HepG2 (cell line): ENCODE data around the gene ZKSCAN3.

Experiments used
- CEBPZ ChIP-seq: IDR thresholded peaks from 2 replicates; pipeline ENCODE4 v1.6.1; 2012; ENCODE audit warnings: low read length, improper control_type of control experiment
- DNMT1 ChIP-seq: sonication (generic); formaldehyde crosslinking; IDR thresholded peaks from 2 replicates; pipeline ENCODE4 v1.5.1; 2020; ENCODE audit warnings: mild to moderate bottlenecking, missing genetic modification reagents
- GATAD1 ChIP-seq: IDR thresholded peaks from 2 replicates; pipeline ENCODE4 v1.6.1; 2016; ENCODE audit warnings: missing genetic modification reagents, missing compliant biosample characterization
- GPN1 ChIP-seq: sonication (generic); formaldehyde crosslinking; IDR thresholded peaks from 2 replicates; pipeline ENCODE4 v1.5.1; 2020; ENCODE audit warnings: missing genetic modification reagents, borderline replicate concordance
- KLF16 ChIP-seq, 2 experiments: sonication (generic) in 1 of 2; formaldehyde crosslinking in 1 of 2; IDR thresholded peaks; 2 replicates each; pipeline versions ENCODE4 v1.6.1 to v1.8.0; 2016 to 2023; ENCODE audit warnings: missing genetic modification reagents in 2 of 2, missing compliant biosample characterization in 1 of 2
- MTF1 ChIP-seq: sonication (generic); formaldehyde crosslinking; IDR thresholded peaks from 2 replicates; pipeline ENCODE4 v1.5.0; 2020; ENCODE audit warnings: missing genetic modification reagents
- POLR2AphosphoS5 ChIP-seq: IDR thresholded peaks from 2 replicates; pipeline ENCODE4 v1.6.1; 2012; ENCODE audit warnings: low read depth, low read length
- RAD21 ChIP-seq: fragments of 450-650 bp; formaldehyde crosslinking; IDR thresholded peaks from 2 replicates; pipeline ENCODE4 v1.5.0; 2020; ENCODE audit warnings: mild to moderate bottlenecking
- RBM22 ChIP-seq: fragments of 200-400 bp; formaldehyde crosslinking; optimal IDR thresholded peaks from 2 replicates; pipeline ENCODE3; 2017; ENCODE audit warnings: mild to moderate bottlenecking, low read length, moderate library complexity
- ZNF407 ChIP-seq: sonication (generic); formaldehyde crosslinking; IDR thresholded peaks from one replicate; pipeline ENCODE4 v1.5.1; 2020; ENCODE audit warnings: mild to moderate bottlenecking, missing genetic modification reagents; ENCODE audit errors: not compliant biosample characterization
- ZNF414 ChIP-seq: sonication (generic); formaldehyde crosslinking; IDR thresholded peaks from 2 replicates; pipeline ENCODE4 v1.5.0; 2020; ENCODE audit warnings: missing genetic modification reagents
- ZNF570 ChIP-seq: sonication (generic); formaldehyde crosslinking; IDR thresholded peaks from 2 replicates; pipeline ENCODE4 v1.4.0; 2020; ENCODE audit warnings: mild to moderate bottlenecking, missing genetic modification reagents, borderline replicate concordance

GRCh38 chr6:28408076-28408802 is 58.5 kb downstream of the ZKSCAN3 start:
- no peak for TF ChIP-seq ZNF414 (CRISPR knock-in tag)
- no peak for TF ChIP-seq GATAD1 (CRISPR knock-in tag)
- no peak for TF ChIP-seq RBM22
- TF ChIP-seq ZNF407: no peak
- no peak for TF ChIP-seq MTF1 (CRISPR knock-in tag)
- no peak for TF ChIP-seq RAD21 (CRISPR knock-in tag)
- TF ChIP-seq ZNF570 (CRISPR knock-in tag): no peak
- no peak for TF ChIP-seq DNMT1
- TF ChIP-seq GPN1 (CRISPR knock-in tag): no peak
- TF ChIP-seq CEBPZ: no peak
- TF ChIP-seq POLR2AphosphoS5: no peak
- no peak for TF ChIP-seq KLF16 (CRISPR knock-in tag; IDR thresholded peaks at IDR 0.05)
